B cell (primary cell): Measurements from ENCODE around the gene SYT2. TPM values are rescaled to one million over a fixed set of nuclear protein-coding genes. Genes with fewer than 3 reads are reported as not detected.

Experiments used
- ATAC-seq: fragments of 200-7000 bp; cut with Tn5 transposase; one replicate; pipeline ENCODE4 v1.10.0; 2021; ENCODE audit warnings: low read depth, mild to moderate bottlenecking, moderate number of reproducible peaks, moderate library complexity
- CTCF ChIA-PET: fragments of 350-600 bp; sonication (Branson Sonifier 250); formaldehyde crosslinking; loops from one replicate; lab custom pipeline; 2021; ENCODE audit warnings: antibody characterized with exemption, inconsistent platforms; lab: Charles Lee
- POLR2A ChIA-PET: fragments of 350-600 bp; sonication (Branson Sonifier 250); formaldehyde crosslinking; loops from one replicate; lab custom pipeline; 2021; ENCODE audit warnings: antibody characterized with exemption; lab: Charles Lee
- DNase-seq: peaks from one replicate; pipeline ENCODE4 v3.0.0; 2013
- H2AFZ ChIP-seq: 2 replicates; pipeline ENCODE4 v1.6.1; 2012; ENCODE audit warnings: mild to moderate bottlenecking, low read depth, low read length; ENCODE audit not compliant: insufficient read depth, poor library complexity, severe bottlenecking
- H3K27ac ChIP-seq, 2 donors: 1 replicate in 1 of 2; 2 replicates in 1 of 2; pipeline ENCODE4 v1.5.1; 2012 to 2013; ENCODE audit warnings: low read length in 2 of 2, mild to moderate bottlenecking in 2 of 2, moderate library complexity in 1 of 2
- H3K27me3 ChIP-seq, 4 experiments: fragments of 200-600 bp in 1 of 4; sonication (generic) in 1 of 4; replicated peaks in 1 of 4; 1 replicate in 2 of 4; 2 replicates in 2 of 4; pipeline versions ENCODE4 v1.6.1 to v1.7.0; 2013 to 2016; ENCODE audit warnings: low read length in 3 of 4, mild to moderate bottlenecking in 2 of 4, mixed read lengths in 1 of 4, moderate library complexity in 1 of 4; ENCODE audit not compliant: insufficient read depth in 4 of 4, control insufficient read depth in 3 of 4; ENCODE audit errors: control extremely low read depth in 1 of 4
- H3K36me3 ChIP-seq, 2 experiments: replicated peaks in 1 of 2; 1 replicate in 1 of 2; 2 replicates in 1 of 2; pipeline versions ENCODE4 v1.6.1 to v1.7.1; 2013; ENCODE audit warnings: low read length in 1 of 2; ENCODE audit not compliant: insufficient read depth in 2 of 2, control insufficient read depth in 1 of 2; ENCODE audit errors: control extremely low read depth in 1 of 2, extremely low read depth in 1 of 2
- H3K4me1 ChIP-seq, 2 donors: fragments of 200-600 bp in 1 of 2; sonication (generic) in 1 of 2; 1 replicate in 1 of 2; 2 replicates in 1 of 2; pipeline versions ENCODE4 v1.5.1 to v1.6.1; 2013 to 2017; ENCODE audit warnings: low read length in 2 of 2; ENCODE audit not compliant: control insufficient read depth in 2 of 2, insufficient read depth in 2 of 2
- H3K4me2 ChIP-seq: replicated peaks from 2 replicates; pipeline ENCODE3; 2012; ENCODE audit warnings: mild to moderate bottlenecking, low read depth, low read length; ENCODE audit not compliant: poor library complexity, severe bottlenecking
- H3K4me3 ChIP-seq, 5 experiments: fragments of 200-600 bp in 1 of 5; sonication (generic) in 1 of 5; 1 replicate in 3 of 5; 2 replicates in 2 of 5; pipeline versions ENCODE4 v1.5.1 to v1.7.0; 2011 to 2016; ENCODE audit warnings: low read length in 4 of 5, mild to moderate bottlenecking in 4 of 5, low read depth in 2 of 5, control low read depth in 1 of 5, moderate library complexity in 1 of 5; ENCODE audit not compliant: insufficient read depth in 1 of 5; ENCODE audit errors: control extremely low read depth in 1 of 5, extremely low read depth in 1 of 5
- H3K79me2 ChIP-seq: fragments of 200-600 bp; sonication (generic); one replicate; pipeline ENCODE4 v1.6.0; 2016; ENCODE audit warnings: low read length; ENCODE audit not compliant: control insufficient read depth, insufficient read depth
- H3K9ac ChIP-seq: fragments of 200-600 bp; sonication (generic); 2 replicates; pipeline ENCODE4 v1.6.1; 2017; ENCODE audit warnings: mild to moderate bottlenecking, low read length, moderate library complexity
- H3K9me3 ChIP-seq, 3 donors: one replicate each; pipeline versions ENCODE4 v1.6.1 to v1.7.1; 2013; ENCODE audit warnings: low read length in 2 of 3; ENCODE audit not compliant: control insufficient read depth in 2 of 3, insufficient read depth in 1 of 3; ENCODE audit errors: control extremely low read depth in 1 of 3
- H4K20me1 ChIP-seq: 2 replicates; pipeline ENCODE4 v1.6.0; 2012; ENCODE audit warnings: mild to moderate bottlenecking, low read length; ENCODE audit not compliant: insufficient read depth, control insufficient read depth, poor library complexity, severe bottlenecking
- H3K27ac Mint-ChIP-seq: one replicate; pipeline ENCODE4 v1.8.0; 2021; ENCODE audit warnings: mixed read lengths
- H3K27me3 Mint-ChIP-seq: one replicate; pipeline ENCODE4 v1.8.0; 2021; ENCODE audit warnings: mixed read lengths
- H3K4me1 Mint-ChIP-seq: one replicate; pipeline ENCODE4 v1.8.0; 2021; ENCODE audit warnings: mixed read lengths
- H3K4me3 Mint-ChIP-seq: one replicate; pipeline ENCODE4 v1.8.0; 2021; ENCODE audit warnings: mixed read lengths
- H3K9me3 Mint-ChIP-seq: one replicate; pipeline ENCODE4 v1.8.0; 2022; ENCODE audit warnings: mixed read lengths; ENCODE audit not compliant: insufficient read depth
- EZH2 ChIP-seq: IDR thresholded peaks from 2 replicates; pipeline ENCODE4 v1.6.1; 2012; ENCODE audit warnings: borderline replicate concordance, low read depth, mild to moderate bottlenecking, moderate library complexity, low read length; ENCODE audit not compliant: insufficient read depth, poor library complexity, severe bottlenecking
- WGBS: methylation state at CpG from one replicate; pipeline ENCODE4 v1.1.5; 2013; ENCODE audit warnings: missing lambda C conversion rate; ENCODE audit not compliant: insufficient coverage; 5-methylcytosine and 5-hydroxymethylcytosine counted together
- intact Hi-C: fragments of 100-400 bp; cut with micrococcal nuclease; formaldehyde crosslinking; loops from one replicate; pipeline ENCODE4 v1.10.0; 2022
- polyA plus RNA-seq: library from polyadenylated mRNA; depleted of rRNA; stranded (reverse); fragments of >200 nt; gene quantifications from 2 replicates; pipeline ENCODE4 v1.2.3, GENCODE V29; 2012
- total RNA-seq, 2 donors: library from RNA; stranded (reverse); fragments of 120-200 nt in 1 of 2; gene quantifications; 1 replicate in 1 of 2; 2 replicates in 1 of 2; pipeline versions ENCODE4 v1.2.3 to v1.2.4, GENCODE V29; 2013 to 2022
- TF ChIP-seq, protein P1 (sequence below): fragments of 200-600 bp; IDR thresholded peaks from one replicate; pipeline ENCODE4 v1.8.0; 2022; ENCODE audit warnings: antibody characterized with exemption, mild to moderate bottlenecking

SYT2 gene
- total and polyA plus RNA-seq, 2 donors (not counting 1 experiment from before 2014, with no cell fraction given): not detected

DNA sequence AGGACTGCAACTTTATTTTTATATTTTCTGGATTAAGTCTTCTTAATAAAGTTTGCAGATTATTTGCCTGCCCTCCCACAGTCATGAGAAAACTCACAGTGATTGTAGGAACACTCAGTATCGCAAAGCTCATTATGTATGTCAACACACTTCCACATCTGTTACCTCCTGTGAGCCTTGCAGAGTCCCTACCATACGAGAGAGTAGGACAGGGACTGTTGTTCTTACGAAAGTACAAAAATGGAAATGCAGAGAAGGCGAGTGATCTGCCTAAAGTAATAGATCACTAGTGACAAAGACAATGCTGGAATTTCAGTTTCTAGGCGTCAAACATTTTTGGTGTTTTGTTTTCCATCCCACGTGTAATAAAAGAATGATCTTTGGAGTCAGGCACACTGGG is 131.7 kb downstream of the SYT2 start:
- Mint-ChIP-seq H3K9me3 (no peaks in the 10 kb centered on the region), H3K4me1 (no peaks in the 10 kb centered on the region), H3K4me3 (no peak overlapping the region), H3K27me3 (no peaks in the 10 kb centered on the region), H3K27ac (no peak overlapping the region)
- H3K4me3 ChIP-seq: no peak overlapping the region
- H4K20me1 ChIP-seq: no peaks in the 10 kb centered on the region
- H3K27ac ChIP-seq: no peak overlapping the region
- intact Hi-C loops: no loop called here
- H3K4me2 ChIP-seq: no peak overlapping the region
- no peak overlapping the region for H2AFZ ChIP-seq
- TF ChIP-seq, protein P1, sequence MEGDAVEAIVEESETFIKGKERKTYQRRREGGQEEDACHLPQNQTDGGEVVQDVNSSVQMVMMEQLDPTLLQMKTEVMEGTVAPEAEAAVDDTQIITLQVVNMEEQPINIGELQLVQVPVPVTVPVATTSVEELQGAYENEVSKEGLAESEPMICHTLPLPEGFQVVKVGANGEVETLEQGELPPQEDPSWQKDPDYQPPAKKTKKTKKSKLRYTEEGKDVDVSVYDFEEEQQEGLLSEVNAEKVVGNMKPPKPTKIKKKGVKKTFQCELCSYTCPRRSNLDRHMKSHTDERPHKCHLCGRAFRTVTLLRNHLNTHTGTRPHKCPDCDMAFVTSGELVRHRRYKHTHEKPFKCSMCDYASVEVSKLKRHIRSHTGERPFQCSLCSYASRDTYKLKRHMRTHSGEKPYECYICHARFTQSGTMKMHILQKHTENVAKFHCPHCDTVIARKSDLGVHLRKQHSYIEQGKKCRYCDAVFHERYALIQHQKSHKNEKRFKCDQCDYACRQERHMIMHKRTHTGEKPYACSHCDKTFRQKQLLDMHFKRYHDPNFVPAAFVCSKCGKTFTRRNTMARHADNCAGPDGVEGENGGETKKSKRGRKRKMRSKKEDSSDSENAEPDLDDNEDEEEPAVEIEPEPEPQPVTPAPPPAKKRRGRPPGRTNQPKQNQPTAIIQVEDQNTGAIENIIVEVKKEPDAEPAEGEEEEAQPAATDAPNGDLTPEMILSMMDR: no peak
- TF ChIP-seq EZH2: no peak
- no peaks in the 10 kb centered on the region for H3K4me1 ChIP-seq
- no peaks in the 10 kb centered on the region for H3K79me2 ChIP-seq
- no peak for ATAC-seq
- POLR2A ChIA-PET: no interaction called here
- H3K9ac ChIP-seq: no peak overlapping the region
- no peaks in the 10 kb centered on the region for H3K9me3 ChIP-seq
- H3K27me3 ChIP-seq: no peaks in the 10 kb centered on the region
- no peak for DNase-seq
- peaks cover 5 to 12% of the 10 kb centered on the region in 2 experiments for H3K36me3 ChIP-seq
- CTCF ChIA-PET: no interaction called here
- 100% methylated on average over 5 of the region's 6 CpGs for WGBS

DNA sequence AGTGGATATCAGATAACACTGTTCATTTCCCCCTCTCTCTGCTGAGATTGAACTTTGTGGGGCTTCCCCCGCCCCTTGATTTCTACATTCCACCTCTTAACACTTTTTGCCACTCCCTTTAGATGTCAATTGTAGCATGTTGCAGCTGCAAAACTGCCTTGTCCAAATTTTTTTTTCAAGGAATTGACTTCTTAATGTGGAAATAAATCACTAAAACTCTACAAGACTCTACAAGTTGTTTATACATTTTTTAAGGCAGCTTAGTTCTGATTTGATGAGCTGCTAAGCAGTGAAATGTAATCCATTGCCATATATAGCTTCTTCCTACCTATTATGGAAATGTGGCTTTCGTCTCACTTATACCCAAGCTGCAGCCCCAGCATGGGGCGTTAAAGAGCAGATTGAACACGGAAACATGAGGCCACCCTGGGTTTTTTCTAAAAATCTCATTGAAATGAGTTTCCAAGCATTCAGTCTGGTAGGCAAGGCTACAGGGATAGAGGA is 132.2 kb downstream of the SYT2 start:
- Histone ChIP-seq H3K27me3 (no peaks in the 10 kb centered on the region), H3K4me2 (no peak overlapping the region), H3K27ac (no peak overlapping the region), H3K4me3 (no peak overlapping the region), H2AFZ (no peak overlapping the region), H3K9me3 (no peaks in the 10 kb centered on the region), H4K20me1 (no peaks in the 10 kb centered on the region), H3K4me1 (no peaks in the 10 kb centered on the region), H3K79me2 (no peaks in the 10 kb centered on the region), H3K9ac (no peak overlapping the region), H3K36me3 (peaks cover 7 to 12% of the 10 kb centered on the region in 2 experiments)
- TF ChIP-seq EZH2: no peak
- TF ChIP-seq, protein P1: no peak
- no peak for ATAC-seq
- no peaks in the 10 kb centered on the region for H3K27me3 Mint-ChIP-seq
- intact Hi-C loops: no loop called here
- POLR2A ChIA-PET: no interaction called here
- 100% methylated on average over 3 of the region's 4 CpGs for WGBS
- CTCF ChIA-PET: interaction anchor here (1.2 kb wide), 1 partner anchor 38 kb away, joined by 3 read pairs; no protein-coding TSS in a partner anchor
- H3K4me3 Mint-ChIP-seq: no peak overlapping the region
- H3K27ac Mint-ChIP-seq: no peak overlapping the region
- no peak for DNase-seq
- H3K9me3 Mint-ChIP-seq: no peaks in the 10 kb centered on the region
- no peaks in the 10 kb centered on the region for H3K4me1 Mint-ChIP-seq
